LoVo (cell line): Measurements from ENCODE around the gene FAM78A.

Experiments
- DNase-seq: peaks from one replicate; pipeline ENCODE4 v3.0.0-alpha.2; 2016; ENCODE audit warnings: low spot score

The FAM78A gene

DNA sequence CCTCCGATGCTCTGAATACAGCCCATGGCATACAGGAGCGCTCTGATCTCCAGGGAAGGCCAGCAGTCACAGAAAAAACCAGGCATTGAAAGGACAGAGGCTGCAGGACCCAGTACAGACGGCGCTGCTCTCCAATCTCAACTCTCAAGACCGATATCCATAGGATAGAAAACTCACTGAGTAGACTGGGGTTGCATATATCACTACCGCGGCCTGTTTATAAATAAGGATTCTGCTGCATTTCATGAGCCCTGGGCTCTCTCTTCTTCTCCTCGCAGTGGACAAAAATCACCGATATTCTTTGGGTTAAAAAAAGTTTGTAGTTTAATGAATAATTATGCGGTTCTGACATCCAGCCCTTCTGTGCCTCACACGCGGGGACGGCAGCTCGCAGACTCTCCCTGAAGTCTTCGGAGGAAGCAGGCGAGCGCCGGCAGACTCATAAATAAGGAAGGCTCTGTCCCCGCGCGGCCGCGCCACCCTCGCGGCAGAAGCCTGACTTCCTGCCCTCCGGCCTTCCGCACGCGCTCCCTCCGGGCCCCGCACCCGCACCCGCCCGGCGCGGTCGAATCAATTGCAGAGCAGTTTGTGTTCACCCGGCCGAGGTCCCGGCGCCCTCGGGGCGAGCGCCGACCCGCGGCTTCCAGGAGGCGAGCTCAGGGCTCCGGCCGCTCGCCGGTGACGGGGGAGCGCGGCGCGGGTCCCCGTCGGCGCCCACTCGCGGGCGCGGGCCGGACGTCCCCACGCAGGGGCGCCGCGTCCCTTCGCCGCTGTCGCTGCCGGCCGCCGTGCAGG lies at the start of gene FAM78A:
Gene FAM78A (minus strand): TSS at position 417 of the 795 bp plus-strand sequence. CDS start 331 bp downstream, at position 86.
- DNase-seq = no peak

- DNase-seq = no peak
Observed at GRCh38 chr9:131324736-131325679, 48.7 kb upstream of the FAM78A start.

DNA sequence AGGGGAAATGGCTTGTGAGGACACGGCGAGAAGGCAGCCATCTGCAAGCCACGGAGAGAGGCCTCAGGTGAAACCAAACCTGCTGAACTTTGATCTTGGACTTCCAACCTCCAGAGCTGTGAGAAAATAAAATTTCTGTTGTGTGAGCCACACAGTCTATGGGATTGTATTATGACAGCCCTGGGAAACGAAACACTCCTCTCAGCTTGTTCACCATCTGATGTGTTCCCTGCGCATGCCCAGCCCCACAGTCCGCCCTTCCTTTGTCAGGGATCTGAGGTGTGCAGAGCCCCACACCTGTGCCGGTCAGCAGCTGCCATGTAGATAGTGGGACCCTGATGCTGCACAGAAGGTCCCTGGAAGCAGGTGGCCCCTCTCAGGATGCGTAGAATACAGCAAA lies 47.3 kb upstream of the FAM78A start:
- DNase-seq = no peak

- DNase-seq = no peak
Observed at GRCh38 chr9:131320031-131320685, 43.8 kb upstream of the FAM78A start.

DNA sequence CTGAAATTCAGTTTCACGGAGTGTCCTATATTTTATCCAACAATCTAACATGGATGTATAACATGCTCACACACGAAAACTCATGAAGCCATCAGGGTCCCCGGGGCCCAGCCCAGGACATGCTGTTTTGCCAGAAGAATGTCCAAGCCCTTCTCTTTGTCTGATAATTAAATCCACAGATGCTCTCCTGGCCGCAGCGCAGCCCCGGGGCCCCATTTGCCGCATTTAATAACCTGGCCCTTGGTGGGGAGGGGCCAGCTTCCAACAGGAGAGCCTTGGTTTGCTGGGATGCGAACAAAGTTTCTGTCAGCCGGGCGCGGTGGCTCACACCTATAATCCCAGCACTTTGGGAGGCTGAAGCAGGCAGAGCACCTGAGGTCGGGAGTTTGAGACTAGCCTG lies 43.2 kb upstream of the FAM78A start:
- DNase-seq = no peak

DNA sequence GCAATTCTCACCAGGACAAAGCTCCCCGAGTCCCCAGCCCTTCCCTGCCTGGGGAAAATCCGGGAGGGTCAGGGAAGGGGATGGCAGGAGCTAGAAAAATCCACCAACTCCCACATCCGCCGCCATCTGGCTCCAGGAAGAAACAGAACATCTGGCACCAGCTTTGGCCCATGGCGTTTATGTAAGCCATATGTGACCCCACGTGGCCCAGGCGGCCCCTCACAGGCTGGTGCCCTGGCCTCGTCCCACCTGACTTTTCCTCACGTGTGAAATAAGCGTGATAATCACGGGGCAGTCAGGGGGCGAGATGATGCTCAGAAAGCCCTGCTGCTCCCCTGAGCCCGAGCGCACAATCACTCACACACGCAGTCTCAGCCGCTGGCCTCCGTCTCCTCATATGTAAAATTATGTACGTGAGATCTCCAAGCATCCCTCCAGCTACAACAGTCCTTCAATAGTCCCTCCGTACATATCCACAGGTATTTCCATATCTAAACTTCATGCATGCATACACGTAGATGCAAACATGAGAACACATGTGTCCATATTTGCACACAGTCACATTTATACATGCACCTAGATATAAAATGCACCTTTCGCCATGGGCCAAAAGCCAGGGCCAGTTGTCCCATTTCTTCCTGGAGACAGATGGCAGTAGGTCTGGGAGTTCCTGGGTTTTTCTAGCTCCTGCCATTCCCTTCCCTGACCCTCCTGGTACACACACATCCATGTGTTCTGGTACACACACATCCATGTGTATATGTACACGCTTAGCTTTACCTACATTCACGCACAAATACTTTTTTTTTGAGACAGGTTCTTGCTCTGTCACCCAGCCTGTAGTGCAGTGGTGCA lies 42.1 kb upstream of the FAM78A start:
- DNase-seq = no peak

DNA sequence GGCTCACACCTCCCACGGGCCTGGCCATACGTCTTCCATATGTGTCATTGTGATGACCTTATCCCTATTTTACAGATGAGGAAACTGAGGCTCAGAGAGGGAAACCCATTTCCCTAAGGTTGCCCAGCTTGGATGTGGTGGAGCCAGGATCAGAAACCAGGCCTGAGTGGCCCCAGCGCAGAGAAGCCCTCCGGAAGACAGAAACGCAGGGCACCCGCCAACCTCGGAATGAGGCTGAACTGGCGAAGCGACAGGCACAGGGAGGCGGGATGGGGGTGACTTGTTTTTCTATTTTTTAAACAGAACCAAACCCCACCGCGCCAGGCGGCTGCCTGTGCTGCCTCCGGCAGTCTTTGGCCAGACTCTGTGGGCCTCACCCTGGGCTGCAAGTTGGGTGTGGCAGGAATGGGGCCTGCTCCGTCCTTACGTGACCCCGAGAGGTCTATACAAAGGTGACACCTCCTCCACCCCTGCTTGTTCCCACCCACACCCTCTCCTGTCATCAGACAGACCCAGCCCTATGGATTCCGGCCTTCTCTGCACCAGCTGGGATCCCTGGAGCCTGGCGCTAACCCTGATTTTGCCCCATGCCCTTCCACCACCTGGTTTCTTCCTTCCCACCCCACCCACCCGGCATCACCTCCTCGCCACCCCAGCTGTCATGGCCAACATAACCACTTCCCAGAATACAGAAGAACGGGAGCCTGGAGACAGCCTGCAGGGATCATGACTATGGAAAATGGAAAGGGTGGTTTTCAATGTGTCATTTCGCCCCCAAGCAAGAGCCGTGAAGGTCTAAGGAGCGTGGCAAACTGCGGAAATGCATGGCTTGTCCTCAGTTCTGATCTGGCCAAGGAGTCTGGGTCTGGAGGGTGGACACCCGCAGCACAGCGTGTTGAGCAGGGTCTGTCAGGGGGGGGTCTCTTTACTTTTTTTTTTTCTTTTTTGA lies 36.8 kb upstream of the FAM78A start:
- DNase-seq = peak; percentile 12

DNA sequence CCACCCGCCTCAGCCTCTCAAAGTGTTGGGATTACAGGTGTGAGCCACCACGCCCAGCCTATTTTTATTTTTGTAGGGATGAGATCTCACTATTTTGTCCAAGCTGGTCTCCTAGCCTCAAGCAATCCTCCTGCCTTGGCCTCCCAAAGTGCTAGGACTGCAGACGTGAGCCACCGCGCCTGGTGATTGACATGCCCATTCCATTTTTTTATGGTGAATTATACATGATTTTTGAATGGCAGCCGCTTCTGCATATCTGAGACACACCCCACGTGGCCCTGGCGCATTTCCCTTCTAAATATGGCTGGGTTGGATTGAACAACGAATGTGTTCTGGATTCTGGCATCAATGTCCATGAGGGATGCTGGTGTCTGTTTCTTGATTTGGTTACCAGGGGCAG lies 35.9 kb upstream of the FAM78A start:
- no peak for DNase-seq

GRCh38 chr9:131310833-131311554 lies 34.7 kb upstream of the FAM78A start:
- DNase-seq = no peak

DNA sequence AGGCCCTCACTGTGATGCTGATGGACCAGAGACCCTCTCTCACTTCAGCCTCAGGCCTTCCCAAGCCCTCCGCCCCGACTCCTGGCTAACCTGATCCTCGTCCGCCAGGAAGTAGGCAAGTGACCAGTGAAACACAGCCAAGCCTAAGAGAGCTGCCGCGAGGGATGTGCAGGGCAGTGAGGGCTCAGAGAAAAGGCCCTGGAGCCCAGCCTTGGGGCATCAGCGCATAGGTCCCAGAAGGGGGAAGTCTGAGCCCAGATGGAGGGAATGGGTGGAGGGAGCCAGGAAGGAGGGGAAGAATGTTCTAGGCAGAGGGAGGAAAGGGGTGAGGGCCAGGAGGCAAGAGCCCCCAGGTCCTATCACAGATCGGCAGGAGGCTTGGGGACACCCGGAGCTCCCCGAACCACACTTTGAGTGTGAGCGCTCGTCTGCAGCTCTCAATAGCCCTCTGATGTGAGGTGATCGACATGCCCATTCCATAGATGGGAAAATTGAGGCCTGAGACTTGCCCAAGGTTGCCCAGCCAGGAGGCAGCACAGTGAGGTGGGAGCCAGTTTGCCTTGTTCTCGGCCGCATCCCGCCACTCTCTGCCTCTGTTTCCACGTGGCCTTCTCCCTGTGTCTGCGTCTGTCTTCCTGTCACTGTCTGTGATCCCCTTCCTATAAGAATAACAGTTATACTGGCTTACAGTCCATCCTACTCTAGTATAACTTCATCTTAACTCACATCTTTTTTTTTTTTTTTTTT lies 33.4 kb upstream of the FAM78A start:
- no peak for DNase-seq

GRCh38 chr9:131308906-131309529 lies 32.7 kb upstream of the FAM78A start:
- DNase-seq = no peak

- DNase-seq = no peak
Observed at GRCh38 chr9:131308452-131308851, 32.1 kb upstream of the FAM78A start.

DNA sequence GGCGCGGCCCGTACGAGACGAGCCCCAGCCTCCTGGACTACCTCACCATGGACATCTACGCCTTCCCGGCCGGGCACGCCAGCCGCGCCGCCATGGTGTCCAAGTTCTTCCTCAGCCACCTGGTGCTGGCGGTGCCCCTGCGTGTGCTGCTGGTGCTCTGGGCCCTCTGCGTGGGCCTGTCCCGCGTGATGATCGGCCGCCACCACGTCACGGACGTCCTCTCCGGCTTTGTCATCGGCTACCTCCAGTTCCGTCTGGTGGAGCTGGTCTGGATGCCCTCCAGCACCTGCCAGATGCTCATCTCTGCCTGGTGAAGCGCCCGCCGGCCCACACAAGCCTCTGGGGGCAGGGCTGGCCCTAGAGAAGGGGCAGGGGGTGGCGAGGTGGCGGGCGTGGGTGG lies 31.7 kb upstream of the FAM78A start:
- no peak for DNase-seq

- DNase-seq = no peak
Observed at GRCh38 chr9:131306397-131307004, 30.2 kb upstream of the FAM78A start.

DNA sequence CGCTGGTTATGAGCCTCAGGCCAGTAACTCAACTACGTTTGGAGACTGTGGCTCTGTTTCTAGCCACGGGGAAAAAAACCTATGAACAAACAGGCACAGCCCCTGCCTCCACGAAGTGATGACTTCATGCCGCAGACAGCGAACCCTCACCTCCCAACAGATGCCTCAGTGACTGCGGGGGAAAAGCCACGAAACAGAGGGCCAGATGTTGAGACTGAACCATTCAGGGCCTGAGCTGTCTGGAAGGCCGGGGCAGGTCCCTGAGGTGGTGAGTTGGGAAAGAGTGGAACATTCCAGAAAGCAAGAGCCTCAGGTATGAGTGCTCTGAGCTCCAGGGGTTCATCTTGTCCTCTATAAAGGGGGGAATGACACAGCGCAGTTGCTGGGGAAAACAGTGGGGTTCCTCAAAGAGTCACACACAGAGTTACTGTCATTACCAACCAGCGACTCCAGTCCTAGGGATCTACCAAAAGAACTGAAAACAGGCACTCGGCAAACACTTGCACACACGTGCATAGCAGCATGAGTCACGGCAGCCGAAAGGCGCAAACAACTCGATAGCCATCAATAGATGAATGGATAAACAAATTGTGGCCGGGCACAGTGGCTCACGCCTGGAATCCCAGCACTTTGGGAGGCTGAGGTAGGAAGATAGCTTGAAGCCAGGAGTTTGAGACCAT lies 28.5 kb upstream of the FAM78A start:
- DNase-seq = no peak

GRCh38 chr9:131303381-131304321 lies 27.3 kb upstream of the FAM78A start:
- DNase-seq = no peak
